Epidermal melanocyte (primary cell): ENCODE results near the gene NOSIP.
"Not testable (repeated sequence)": the region's sequence is repeated elsewhere in the genome, so short reads cannot be mapped to it uniquely, and the experiment has no call there.

Experiments
- DNase-seq: peaks from one replicate; pipeline ENCODE4 v3.0.0; 2011; ENCODE audit warnings: low spot score; ENCODE audit not compliant: insufficient read length

The NOSIP gene, protein sequence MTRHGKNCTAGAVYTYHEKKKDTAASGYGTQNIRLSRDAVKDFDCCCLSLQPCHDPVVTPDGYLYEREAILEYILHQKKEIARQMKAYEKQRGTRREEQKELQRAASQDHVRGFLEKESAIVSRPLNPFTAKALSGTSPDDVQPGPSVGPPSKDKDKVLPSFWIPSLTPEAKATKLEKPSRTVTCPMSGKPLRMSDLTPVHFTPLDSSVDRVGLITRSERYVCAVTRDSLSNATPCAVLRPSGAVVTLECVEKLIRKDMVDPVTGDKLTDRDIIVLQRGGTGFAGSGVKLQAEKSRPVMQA

GRCh38 chr19:49580264-49581006, at the start of gene NOSIP:
Gene NOSIP, minus strand, starts transcription at chr19:49580556. Its CDS starts 19,865 bp downstream, at chr19:49560691.
- peak; percentile 90 for DNase-seq

DNA sequence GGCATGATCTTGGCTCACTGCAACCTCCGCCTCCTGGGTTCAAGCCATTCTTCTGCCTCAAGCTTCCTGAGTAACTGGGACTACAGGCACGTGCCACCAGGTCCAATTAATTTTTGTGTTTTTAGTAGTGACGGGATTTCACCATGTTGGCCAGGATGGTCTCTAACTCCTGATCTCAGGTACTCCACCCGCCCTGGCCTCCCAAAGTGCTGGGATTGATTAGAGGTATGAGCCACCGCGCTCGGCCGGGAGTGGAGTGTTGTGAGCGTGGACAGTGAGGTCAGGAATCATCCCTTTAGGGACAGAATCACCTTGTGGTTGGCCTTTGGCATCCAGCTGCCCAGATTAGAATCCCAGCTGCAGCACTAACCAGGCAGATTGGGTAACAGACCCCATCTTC, 49.3 kb upstream of the NOSIP start:
- DNase-seq = no peak

GRCh38 chr19:49626226-49626625, 45.9 kb upstream of the NOSIP start:
- no peak for DNase-seq

- no peak for DNase-seq
Observed at GRCh38 chr19:49624967-49625910, 44.9 kb upstream of the NOSIP start.

- DNase-seq = not testable (repeated sequence)
Observed at GRCh38 chr19:49617860-49618259, 37.5 kb upstream of the NOSIP start.

DNA sequence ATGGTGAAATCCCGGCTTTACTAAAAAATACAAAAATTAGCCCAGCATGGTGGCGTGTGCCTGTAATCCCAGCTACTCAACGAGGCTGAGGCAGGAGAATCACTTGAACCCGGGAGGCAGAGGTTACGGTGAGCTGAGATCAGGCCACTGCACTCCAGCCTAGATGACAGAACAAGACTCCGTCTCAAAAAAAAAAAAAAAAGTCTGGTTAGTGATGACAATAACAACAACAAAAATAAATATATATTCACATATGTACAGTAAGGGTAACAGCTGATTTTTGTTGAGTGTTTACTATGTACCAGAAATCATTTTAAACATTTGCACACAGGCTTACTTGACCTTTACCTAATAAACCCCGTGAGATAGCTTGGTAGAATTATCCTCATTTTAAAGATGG, 36.6 kb upstream of the NOSIP start:
- DNase-seq = no peak

DNA sequence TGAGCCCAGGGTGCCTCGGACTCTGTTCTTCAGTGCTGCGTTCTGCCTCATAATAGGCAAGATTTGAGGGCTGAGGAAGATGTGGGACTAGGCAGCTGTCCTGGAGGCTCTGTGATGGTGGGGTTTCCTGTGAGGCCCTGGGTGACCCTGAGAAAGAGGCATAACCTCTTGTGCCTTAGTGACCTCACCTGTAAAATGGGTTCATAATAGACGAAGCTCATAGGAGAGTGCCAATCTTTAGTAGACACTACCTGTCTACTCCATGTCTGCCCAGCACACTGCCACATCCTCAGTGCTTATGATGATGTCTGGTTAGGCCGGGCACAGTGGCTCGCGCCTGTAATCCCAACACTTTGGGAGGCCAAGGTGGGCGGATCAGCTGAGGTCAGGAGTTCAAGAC, 36.2 kb upstream of the NOSIP start:
- no peak for DNase-seq

- no peak for DNase-seq
Observed at GRCh38 chr19:49615861-49616260, 35.5 kb upstream of the NOSIP start.

- DNase-seq = no peak
Observed at GRCh38 chr19:49614096-49614833, 33.9 kb upstream of the NOSIP start.

DNA sequence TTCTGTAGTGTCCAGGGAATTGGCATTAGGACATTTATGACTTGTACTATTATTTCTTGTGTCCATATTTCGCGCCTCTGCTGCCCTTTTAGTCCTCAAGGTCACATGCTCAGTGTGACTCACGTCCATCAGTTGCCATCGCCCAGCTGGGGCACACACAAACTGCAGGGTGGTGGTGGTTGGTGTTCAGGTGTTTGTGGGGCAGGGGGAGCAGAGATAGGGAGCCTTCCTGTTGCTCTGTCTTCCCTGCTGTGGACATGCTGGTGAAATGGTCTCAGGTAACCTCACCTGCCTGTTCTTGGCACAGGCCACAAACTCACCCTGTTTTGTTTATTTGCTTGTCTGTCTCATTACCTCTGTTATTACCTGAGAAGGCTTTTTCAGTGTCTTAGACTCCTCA, 33.0 kb upstream of the NOSIP start:
- DNase-seq = no peak

DNA sequence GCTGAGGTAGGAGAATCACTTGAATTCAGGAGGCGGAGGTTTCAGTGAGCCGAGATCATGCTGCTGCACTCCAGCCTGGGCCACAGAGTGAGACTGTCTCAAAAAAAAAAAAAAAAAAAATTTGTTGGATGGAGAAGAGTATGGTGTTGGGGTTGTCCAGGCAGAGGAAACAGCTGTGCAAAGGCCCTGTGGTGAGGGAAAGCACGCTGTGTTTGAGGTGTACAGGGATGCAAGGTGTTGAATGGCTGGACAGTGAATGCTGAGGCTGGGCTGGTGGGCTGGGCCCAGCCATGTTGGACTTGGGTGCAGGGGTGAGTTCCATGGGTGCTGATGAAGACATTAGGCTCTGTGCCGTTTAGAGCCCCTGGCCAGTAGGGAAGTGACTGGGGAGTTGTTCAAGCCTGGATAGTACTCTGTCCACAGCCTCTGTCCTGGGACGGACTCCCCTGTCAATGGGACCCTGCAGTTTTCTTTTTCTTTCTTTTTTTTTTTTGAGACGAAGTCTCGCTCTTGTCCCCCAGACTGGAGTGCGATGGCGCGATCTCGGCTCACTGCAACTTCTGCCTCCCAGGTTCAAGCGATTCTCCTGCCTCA, 29.2 kb upstream of the NOSIP start:
- no peak for DNase-seq

DNA sequence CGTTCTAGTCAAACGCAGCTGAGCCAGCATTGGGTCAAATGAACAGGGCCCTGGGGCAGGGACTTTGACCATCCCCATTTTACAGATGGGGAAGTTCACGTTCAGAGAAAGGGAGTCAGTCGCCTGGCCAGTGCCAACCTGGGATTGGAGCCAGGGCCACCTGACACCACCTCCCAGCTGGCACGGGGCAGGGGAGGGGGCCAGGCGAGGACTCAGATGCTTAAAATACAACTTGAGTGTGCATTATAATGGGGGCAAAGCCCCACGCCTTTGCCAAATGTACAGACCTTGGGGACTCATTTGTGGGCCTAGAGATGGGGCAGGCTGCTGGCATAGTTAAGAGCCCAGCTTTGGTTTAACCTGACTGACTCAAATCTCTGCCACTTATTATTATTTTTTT, 25.2 kb upstream of the NOSIP start:
- no peak for DNase-seq

DNA sequence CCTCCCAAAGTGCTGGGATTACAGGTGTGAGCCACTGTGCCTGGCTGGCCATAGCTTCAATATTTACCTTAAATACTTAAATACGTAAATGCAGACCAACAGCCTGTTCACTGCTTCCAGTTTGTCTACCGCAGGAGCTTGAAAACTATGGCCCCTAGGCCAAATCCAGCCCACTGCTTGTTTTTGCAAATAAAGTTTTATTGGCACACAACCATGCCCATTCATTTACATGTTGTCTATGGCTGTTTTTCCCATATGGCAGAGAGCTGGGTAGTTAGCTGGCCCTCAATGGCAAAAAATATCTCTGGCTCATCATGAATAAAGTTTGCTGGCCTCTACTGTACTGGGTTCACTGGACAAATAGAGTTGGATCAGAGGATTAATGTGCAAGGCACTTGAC, 22.4 kb upstream of the NOSIP start:
- DNase-seq = no peak

DNA sequence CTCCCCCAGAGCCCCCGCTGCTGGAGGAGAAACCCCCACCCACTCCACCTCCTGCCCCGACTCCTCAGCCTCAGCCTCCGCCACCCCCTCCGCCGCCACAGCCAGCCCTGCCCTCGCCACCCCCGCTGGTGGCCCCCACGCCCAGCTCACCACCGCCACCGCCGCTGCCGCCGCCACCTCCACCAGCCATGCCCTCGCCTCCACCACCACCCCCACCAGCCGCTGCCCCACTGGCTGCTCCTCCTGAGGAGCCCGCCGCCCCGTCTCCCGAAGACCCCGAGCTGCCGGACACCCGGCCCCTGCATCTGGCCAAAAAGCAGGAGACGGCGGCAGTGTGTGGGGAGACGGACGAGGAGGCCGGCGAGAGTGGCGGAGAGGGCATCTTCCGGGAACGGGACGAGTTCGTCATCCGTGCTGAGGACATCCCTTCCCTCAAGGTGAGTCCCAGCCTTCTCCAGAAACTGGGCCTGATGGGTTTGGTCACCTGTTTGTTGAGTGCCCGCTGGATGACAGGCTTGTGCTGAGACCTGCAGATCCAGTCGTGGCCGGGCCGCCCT, 21.2 kb upstream of the NOSIP start:
- DNase-seq = no peak

- no peak for DNase-seq
Observed at GRCh38 chr19:49599378-49600295, 19.3 kb upstream of the NOSIP start.

DNA sequence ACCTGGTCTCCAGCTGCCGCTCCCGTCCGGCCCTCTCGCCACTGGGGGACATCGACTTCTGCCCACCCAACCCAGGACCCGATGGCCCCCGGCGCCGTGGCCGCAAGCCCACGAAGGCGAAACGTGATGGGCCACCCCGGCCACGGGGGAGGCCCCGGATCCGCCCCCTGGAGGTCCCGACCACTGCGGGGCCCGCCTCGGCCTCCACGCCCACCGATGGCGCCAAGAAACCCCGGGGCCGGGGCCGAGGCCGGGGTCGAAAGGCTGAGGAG, 17.3 kb upstream of the NOSIP start:
- DNase-seq = no peak

- DNase-seq = no peak
Observed at GRCh38 chr19:49596954-49597702, 16.8 kb upstream of the NOSIP start.

GRCh38 chr19:49596407-49596806, 16.1 kb upstream of the NOSIP start:
- DNase-seq = no peak

GRCh38 chr19:49595819-49596404, 15.6 kb upstream of the NOSIP start:
- DNase-seq = no peak
